K562 (cell line): ENCODE measurements around the gene MYOM1. TPM values are rescaled to one million over a fixed set of nuclear protein-coding genes. Genes with fewer than 3 reads are reported as not detected.
A peak's percentile ranks its signal among the peaks of the same experiment; 100 is the strongest.

Experiments used
- BRD4 ChIP-seq: fragments of 200-600 bp; sonication (generic); IDR thresholded peaks from 2 replicates; pipeline ENCODE4 v1.6.1; 2017; ENCODE audit warnings: inconsistent platforms
- DEAF1 ChIP-seq: fragments of 450-650 bp; formaldehyde crosslinking; IDR thresholded peaks from 2 replicates; pipeline ENCODE4 v1.4.0; 2020; ENCODE audit warnings: mild to moderate bottlenecking, moderate library complexity
- E2F5 ChIP-seq: sonication (generic); formaldehyde crosslinking; IDR thresholded peaks from 2 replicates; pipeline ENCODE4 v1.8.0; 2022; ENCODE audit warnings: mild to moderate bottlenecking, missing genetic modification reagents
- E2F8 ChIP-seq: fragments of 450-650 bp; IDR thresholded peaks from 2 replicates; pipeline ENCODE4 v1.7.1; 2018; ENCODE audit warnings: mild to moderate bottlenecking, low read depth; ENCODE audit not compliant: partially characterized antibody
- FOXA3 ChIP-seq, 2 experiments: fragments of 450-650 bp in 1 of 2; sonication (generic) in 1 of 2; formaldehyde crosslinking; IDR thresholded peaks in 1 of 2; conservative IDR thresholded peaks in 1 of 2; 2 replicates each; pipeline versions ENCODE4 v1.4.0 to v1.8.0; 2020 to 2022; ENCODE audit warnings: mild to moderate bottlenecking in 2 of 2, missing genetic modification reagents in 1 of 2
- FOXM1 ChIP-seq, 2 experiments: fragments of 450-650 bp in 1 of 2; sonication (generic) in 1 of 2; formaldehyde crosslinking in 1 of 2; IDR thresholded peaks; 2 replicates each; pipeline versions ENCODE4 v1.6.1 to v1.9.0; 2017 to 2022; ENCODE audit warnings: low read depth in 2 of 2, mild to moderate bottlenecking in 2 of 2, missing genetic modification reagents in 1 of 2, moderate library complexity in 1 of 2
- HNRNPLL ChIP-seq: fragments of 200-400 bp; formaldehyde crosslinking; IDR thresholded peaks from 2 replicates; pipeline ENCODE4 v1.6.1; 2017; ENCODE audit warnings: low read length, low read depth, mild to moderate bottlenecking; ENCODE audit not compliant: poor library complexity, severe bottlenecking
- MCM5 ChIP-seq: fragments of 450-650 bp; IDR thresholded peaks from 2 replicates; pipeline ENCODE4 v1.6.1; 2016; ENCODE audit warnings: low read depth
- NCOA1 ChIP-seq: fragments of 450-650 bp; IDR thresholded peaks from 2 replicates; pipeline ENCODE4 v1.6.1; 2016; ENCODE audit warnings: low read depth
- NELFE ChIP-seq: IDR thresholded peaks from 2 replicates; pipeline ENCODE4 v1.6.1; 2011; ENCODE audit warnings: mild to moderate bottlenecking; ENCODE audit not compliant: insufficient read depth, insufficient read length
- PCBP2 ChIP-seq: fragments of 200-400 bp; formaldehyde crosslinking; IDR thresholded peaks from 2 replicates; pipeline ENCODE4 v1.6.1; 2018; ENCODE audit warnings: low read length, low read depth, mild to moderate bottlenecking, moderate library complexity; ENCODE audit not compliant: poor library complexity, severe bottlenecking
- POLR2A ChIP-seq: fragments of 450-650 bp; conservative IDR thresholded peaks from 2 replicates; pipeline ENCODE4 v1.6.1; 2016
- RAD21 ChIP-seq, 2 experiments: fragments of 250-450 bp in 1 of 2; fragments of 450-650 bp in 1 of 2; sonication (Bioruptor Pico) in 1 of 2; formaldehyde crosslinking in 1 of 2; IDR thresholded peaks in 1 of 2; conservative IDR thresholded peaks in 1 of 2; 2 replicates each; pipeline versions ENCODE4 v1.4.0 to v1.8.0; 2020 to 2022; ENCODE audit warnings: mild to moderate bottlenecking in 2 of 2, moderate library complexity in 1 of 2
- TSC22D4 ChIP-seq: fragments of 450-650 bp; IDR thresholded peaks from 2 replicates; pipeline ENCODE4 v1.6.1; 2016; ENCODE audit warnings: missing genetic modification characterization, missing biosample characterization, control low read depth
- ZNF23 ChIP-seq: fragments of 250-450 bp; sonication (Bioruptor Pico); IDR thresholded peaks from 2 replicates; pipeline ENCODE4 v1.4.0; 2020; ENCODE audit warnings: mild to moderate bottlenecking
- ZNF316 ChIP-seq: fragments of 450-650 bp; IDR thresholded peaks from 2 replicates; pipeline ENCODE4 v1.6.1; 2016
- ZNF445 ChIP-seq: fragments of 250-450 bp; sonication (Bioruptor Pico); IDR thresholded peaks from 2 replicates; pipeline ENCODE4 v1.4.0; 2020; ENCODE audit warnings: low read depth, mild to moderate bottlenecking, moderate library complexity
- polyA plus RNA-seq, 8 experiments: library from polyadenylated mRNA; depleted of rRNA in 4 of 8; stranded (reverse) in 5 of 8; unstranded in 3 of 8; fragments of >200 nt; fragmentation: Nextera tagmentation in 2 of 8; fragmentation: Illumina TruSeq in 1 of 8; extraction: Ambion mirVana in 2 of 8; extraction: Trizol in 1 of 8; gene quantifications; 2 replicates each; pipeline versions ENCODE4 v1.2.1 to v1.2.3, GENCODE V29; 2011 to 2014; ENCODE audit warnings: inconsistent platforms in 1 of 8, missing spikeins in 1 of 8
- total RNA-seq, 7 experiments: library from RNA; depleted of rRNA in 6 of 7; stranded (reverse); fragments of >200 nt in 6 of 7; fragmentation: Illumina TruSeq in 2 of 7; extraction: Trizol in 2 of 7; gene quantifications; 2 replicates each; pipeline versions ENCODE4 v1.2.1 to v1.2.3, GENCODE V29; 2011 to 2021; ENCODE audit warnings: low replicate concordance in 1 of 7

MYOM1 gene
- total and polyA plus RNA-seq, 9 of the 15 experiments (the other 6 are each of a cell fraction or from before 2014, with no cell fraction given): 0.01 to 0.62 (median 0.25) TPM

GRCh38 chr18:3262234-3263131, 42.7 kb upstream of the MYOM1 start (continued):
- TF ChIP-seq ZNF23 (CRISPR knock-in tag) (no peak), HNRNPLL (peak; percentile 8), NELFE (no peak), BRD4 (no peak; the same call in 1 of the 2 replicates), E2F5 (no peak), FOXA3 (CRISPR knock-in tag; conservative IDR thresholded peaks at IDR 0.05 in 1 of 2, IDR thresholded peaks at IDR 0.05 in 1 of 2) (no peak), PCBP2 (no peak), MCM5 (no peak), FOXM1 (IDR thresholded peaks at IDR 0.05; ENCODE audit: low read depth) (no peak), FOXM1 (CRISPR knock-in tag; IDR thresholded peaks at IDR 0.05; ENCODE audit: low read depth) (0 out of 2 replicates have a peak, but pooled peaks have one; percentile 75), E2F8 (no peak), ZNF316 (no peak), NCOA1 (no peak), TSC22D4 (no peak), RAD21 (CRISPR knock-in tag; conservative IDR thresholded peaks at IDR 0.05 in 1 of 2, IDR thresholded peaks at IDR 0.05 in 1 of 2) (no peak), POLR2A (no peak), DEAF1 (no peak), ZNF445 (CRISPR knock-in tag) (0 out of 2 replicates have a peak, but pooled peaks have one; percentile 35)
